Muscle layer of duodenum (tissue), 2 donors: ENCODE results near the gene MYO15B.

Source experiments
- H3K27ac ChIP-seq: one replicate; pipeline ENCODE4 v1.7.0; 2013; ENCODE audit warnings: mild to moderate bottlenecking, low read length
- H3K27me3 ChIP-seq: one replicate; pipeline ENCODE4 v1.7.0; 2013; ENCODE audit warnings: low read depth, mild to moderate bottlenecking, control low read depth, low read length
- H3K36me3 ChIP-seq, 2 donors: one replicate each; pipeline ENCODE4 v1.7.0; 2013; ENCODE audit warnings: low read length in 2 of 2, control low read depth in 1 of 2, mild to moderate bottlenecking in 1 of 2; ENCODE audit not compliant: insufficient read depth in 2 of 2, control insufficient read depth in 1 of 2
- H3K4me1 ChIP-seq, 2 donors: one replicate each; pipeline ENCODE4 v1.7.0; 2013; ENCODE audit warnings: low read length in 2 of 2, mild to moderate bottlenecking in 2 of 2, control low read depth in 1 of 2, moderate library complexity in 1 of 2; ENCODE audit not compliant: insufficient read depth in 2 of 2, control insufficient read depth in 1 of 2
- H3K4me3 ChIP-seq, 2 donors: one replicate each; pipeline ENCODE4 v1.7.0; 2013; ENCODE audit warnings: low read length in 2 of 2, low read depth in 1 of 2, mild to moderate bottlenecking in 1 of 2
- H3K9me3 ChIP-seq, 2 donors: one replicate each; pipeline ENCODE4 v1.7.0; 2013; ENCODE audit warnings: low read length in 2 of 2, control low read depth in 1 of 2, mild to moderate bottlenecking in 1 of 2; ENCODE audit not compliant: control insufficient read depth in 1 of 2
- donor health status: healthy.

The MYO15B gene

GRCh38 chr17:75550139-75550465, 37.5 kb upstream of the MYO15B start:
- no peak overlapping the region for H3K4me3 ChIP-seq
- H3K36me3 ChIP-seq: no peaks in the 10 kb centered on the region
- peak overlapping the region; percentile 90 for H3K27ac ChIP-seq
- H3K4me1 ChIP-seq: peaks cover 0 to 13% of the 10 kb centered on the region in 2 donors
- H3K27me3 ChIP-seq: no peaks in the 10 kb centered on the region
- H3K9me3 ChIP-seq: no peaks in the 10 kb centered on the region

GRCh38 chr17:75551266-75551665, 36.3 kb upstream of the MYO15B start:
- Histone ChIP-seq H3K36me3 (no peaks in the 10 kb centered on the region), H3K4me3 (no peak overlapping the region), H3K27ac (no peak overlapping the region), H3K27me3 (no peaks in the 10 kb centered on the region), H3K9me3 (no peaks in the 10 kb centered on the region), H3K4me1 (peaks cover 0 to 13% of the 10 kb centered on the region in 2 donors)

GRCh38 chr17:75552425-75553294, 34.9 kb upstream of the MYO15B start:
- no peak overlapping the region for H3K27ac ChIP-seq
- H3K4me1 ChIP-seq: peaks cover 0 to 19% of the 10 kb centered on the region in 2 donors
- no peaks in the 10 kb centered on the region for H3K27me3 ChIP-seq
- no peaks in the 10 kb centered on the region for H3K36me3 ChIP-seq
- no peaks in the 10 kb centered on the region for H3K9me3 ChIP-seq
- H3K4me3 ChIP-seq: no peak overlapping the region

- Histone ChIP-seq H3K4me3 (no peak overlapping the region), H3K4me1 (peaks cover 0 to 19% of the 10 kb centered on the region in 2 donors), H3K36me3 (no peaks in the 10 kb centered on the region), H3K27me3 (no peaks in the 10 kb centered on the region), H3K9me3 (no peaks in the 10 kb centered on the region), H3K27ac (no peak overlapping the region)
Measured at GRCh38 chr17:75553295-75554110, 34.1 kb upstream of the MYO15B start.

DNA sequence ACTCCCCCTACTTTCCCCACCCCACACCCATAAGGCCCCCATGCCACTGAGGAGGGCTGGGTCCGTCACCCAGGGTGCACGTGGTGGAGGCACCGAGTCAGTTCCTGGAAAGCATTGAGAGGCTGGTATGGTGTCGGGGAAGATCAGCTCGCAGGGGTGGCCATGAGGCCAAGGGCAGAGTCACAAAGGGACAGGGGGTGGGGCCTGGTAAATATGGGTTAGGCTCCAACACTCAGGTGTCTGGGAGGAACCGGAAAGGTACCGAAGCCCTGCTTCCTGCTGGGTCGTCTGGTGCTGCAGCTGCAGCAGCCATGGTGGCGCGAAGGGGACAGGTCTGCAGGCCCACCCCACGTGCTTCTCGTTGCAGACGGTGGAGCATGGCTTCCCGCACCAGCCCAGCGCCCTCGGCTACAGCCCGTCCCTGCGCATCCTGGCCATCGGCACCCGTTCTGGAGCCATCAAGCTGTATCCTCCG, 31.9 kb upstream of the MYO15B start:
- no peaks in the 10 kb centered on the region for H3K36me3 ChIP-seq
- H3K4me3 ChIP-seq: no peak overlapping the region
- H3K27me3 ChIP-seq: no peaks in the 10 kb centered on the region
- no peak overlapping the region for H3K27ac ChIP-seq
- H3K4me1 ChIP-seq: peaks cover 0 to 19% of the 10 kb centered on the region in 2 donors
- H3K9me3 ChIP-seq: no peaks in the 10 kb centered on the region

- no peaks in the 10 kb centered on the region for H3K9me3 ChIP-seq
- no peaks in the 10 kb centered on the region for H3K36me3 ChIP-seq
- no peak overlapping the region for H3K4me3 ChIP-seq
- peak overlapping the region; percentile 21 for H3K27ac ChIP-seq
- no peaks in the 10 kb centered on the region for H3K27me3 ChIP-seq
- peaks cover 0 to 17% of the 10 kb centered on the region in 2 donors for H3K4me1 ChIP-seq
Measured at GRCh38 chr17:75557075-75557851, 30.3 kb upstream of the MYO15B start.

GRCh38 chr17:75557852-75558665, 29.5 kb upstream of the MYO15B start:
- Histone ChIP-seq H3K4me1 (peaks cover 0 to 9% of the 10 kb centered on the region in 2 donors), H3K9me3 (no peaks in the 10 kb centered on the region), H3K4me3 (no peak overlapping the region), H3K27me3 (no peaks in the 10 kb centered on the region), H3K27ac (no peak overlapping the region), H3K36me3 (no peaks in the 10 kb centered on the region)

DNA sequence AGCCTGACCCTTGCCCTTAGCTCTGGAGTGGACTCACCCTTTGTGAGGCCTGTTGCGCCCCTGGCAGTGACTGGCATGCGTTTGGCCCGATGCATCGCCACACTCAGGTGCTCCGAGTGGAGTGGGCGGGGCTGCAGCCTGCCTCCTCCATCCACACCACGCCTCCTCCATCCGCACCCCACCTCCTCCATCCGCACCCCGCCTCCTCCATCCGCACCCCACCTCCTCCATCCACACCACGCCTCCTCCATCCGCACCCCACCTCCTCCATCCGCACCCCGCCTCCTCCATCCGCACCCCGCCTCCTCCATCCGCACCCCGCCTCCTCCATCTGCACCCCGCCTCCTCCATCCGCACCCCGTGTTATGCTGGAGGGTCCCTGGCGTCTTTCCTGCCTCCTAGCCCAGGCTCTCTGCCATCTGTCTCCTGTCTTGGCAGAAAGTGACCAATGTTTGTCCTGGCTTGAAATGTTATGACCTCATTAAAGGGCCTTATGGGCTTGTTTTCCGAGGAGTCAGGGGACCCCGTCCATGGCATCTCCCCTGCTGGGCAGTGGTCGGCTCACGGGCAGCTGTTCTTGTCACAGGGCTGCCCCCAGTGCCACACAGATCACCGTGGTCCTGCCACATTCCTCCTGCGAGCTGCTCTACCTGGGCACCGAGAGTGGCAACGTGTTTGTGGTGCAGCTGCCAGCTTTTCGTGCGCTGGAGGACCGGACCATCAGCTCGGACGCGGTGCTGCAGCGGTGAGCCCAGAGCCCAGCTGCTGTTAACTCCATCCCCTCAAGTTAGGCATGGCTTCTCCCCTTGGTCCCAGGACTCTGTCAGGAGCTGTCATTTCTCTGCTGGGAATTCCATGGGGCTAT, 28.7 kb upstream of the MYO15B start:
- no peak overlapping the region for H3K27ac ChIP-seq
- no peaks in the 10 kb centered on the region for H3K9me3 ChIP-seq
- no peaks in the 10 kb centered on the region for H3K27me3 ChIP-seq
- peaks cover 0 to 5% of the 10 kb centered on the region in 2 donors for H3K4me1 ChIP-seq
- no peaks in the 10 kb centered on the region for H3K36me3 ChIP-seq
- no peak overlapping the region for H3K4me3 ChIP-seq

DNA sequence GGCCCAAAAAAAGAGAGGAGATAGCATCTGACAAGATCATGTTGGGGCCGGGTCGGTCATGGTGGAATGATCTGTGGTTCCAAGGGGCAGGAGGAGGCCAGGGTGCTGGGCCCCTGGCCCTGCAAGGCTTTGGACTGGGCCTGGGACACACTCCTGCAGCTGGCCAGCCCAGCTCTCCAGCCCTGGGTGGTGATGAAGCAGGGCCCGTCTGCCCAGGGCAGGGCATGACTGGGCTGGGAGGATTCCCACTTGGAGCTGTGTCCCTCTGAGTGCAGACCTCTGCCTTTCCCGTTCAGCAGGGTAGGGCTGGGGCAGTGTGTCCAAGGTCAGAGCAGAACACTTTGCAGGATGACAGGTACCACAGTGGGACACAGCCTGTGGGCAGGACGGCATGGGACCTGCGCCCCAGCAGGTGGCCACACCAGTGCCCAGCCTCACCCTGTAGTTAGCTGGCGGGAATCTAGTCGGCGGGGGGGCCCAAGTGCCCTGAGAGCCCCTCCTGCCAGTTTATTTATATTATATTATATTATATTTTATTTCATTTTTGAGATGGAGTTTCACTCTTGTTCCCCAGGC, 27.6 kb upstream of the MYO15B start:
- no peaks in the 10 kb centered on the region for H3K9me3 ChIP-seq
- H3K4me3 ChIP-seq: no peak overlapping the region
- no peaks in the 10 kb centered on the region for H3K27me3 ChIP-seq
- H3K36me3 ChIP-seq: no peaks in the 10 kb centered on the region
- H3K4me1 ChIP-seq: peaks cover 0 to 5% of the 10 kb centered on the region in 2 donors
- no peak overlapping the region for H3K27ac ChIP-seq
